C4-2B (cell line): ENCODE data around the gene ITGB5.

Experiments
- H3K27ac ChIP-seq: fragments of 450-650 bp; 2 replicates; pipeline ENCODE4 v1.5.1; 2017
- CTCF ChIP-seq: fragments of 450-650 bp; conservative IDR thresholded peaks from 2 replicates; pipeline ENCODE4 v1.5.1; 2017; ENCODE audit warnings: mild to moderate bottlenecking
- ZFX ChIP-seq: fragments of 450-650 bp; IDR thresholded peaks from 2 replicates; pipeline ENCODE4 v1.6.1; 2017

The ITGB5 gene

DNA sequence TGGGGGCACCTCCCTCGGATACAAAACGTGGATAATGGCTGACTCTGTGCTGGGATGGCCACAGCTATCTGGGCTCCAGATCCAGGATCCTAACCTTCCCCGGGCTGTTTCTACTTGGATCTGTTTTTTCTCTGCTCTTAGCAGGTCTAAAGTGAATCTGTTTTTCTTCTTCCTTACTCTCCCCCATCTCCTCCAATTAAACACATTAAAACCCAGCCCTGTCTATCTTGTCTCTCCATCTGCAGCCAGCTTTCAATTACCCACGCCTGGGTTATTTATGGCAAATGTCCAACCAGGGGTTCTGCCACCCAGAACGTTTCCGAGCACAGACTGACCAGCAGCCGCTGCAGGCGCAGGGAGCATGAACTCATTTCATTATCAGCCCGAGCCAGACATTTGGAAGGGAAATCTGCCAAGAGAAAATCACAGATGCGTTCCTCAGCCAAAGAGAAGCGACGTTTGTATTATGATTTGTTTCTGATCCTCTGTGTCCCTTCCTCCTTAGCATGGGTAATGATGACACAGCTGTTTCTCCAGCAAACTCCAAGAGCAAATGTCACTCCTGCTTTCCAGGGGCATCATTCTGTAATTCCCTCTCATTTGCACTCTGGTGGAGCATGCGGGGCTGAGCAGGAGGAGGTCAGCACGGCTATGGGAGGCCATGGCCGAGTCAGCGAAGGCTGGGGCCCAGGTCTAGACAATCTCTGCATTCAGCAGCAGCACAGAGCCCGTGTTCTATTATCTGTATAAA, 114.9 kb downstream of the ITGB5 start:
- TF ChIP-seq ZFX (no peak), CTCF (no peak)
- H3K27ac ChIP-seq, result peak overlapping the region; percentile 19

- H3K27ac ChIP-seq, result no peak overlapping the region
- no peak for TF ChIP-seq ZFX
- TF ChIP-seq CTCF, result no peak
Observed at GRCh38 chr3:124771083-124771445, 116.1 kb downstream of the ITGB5 start.

DNA sequence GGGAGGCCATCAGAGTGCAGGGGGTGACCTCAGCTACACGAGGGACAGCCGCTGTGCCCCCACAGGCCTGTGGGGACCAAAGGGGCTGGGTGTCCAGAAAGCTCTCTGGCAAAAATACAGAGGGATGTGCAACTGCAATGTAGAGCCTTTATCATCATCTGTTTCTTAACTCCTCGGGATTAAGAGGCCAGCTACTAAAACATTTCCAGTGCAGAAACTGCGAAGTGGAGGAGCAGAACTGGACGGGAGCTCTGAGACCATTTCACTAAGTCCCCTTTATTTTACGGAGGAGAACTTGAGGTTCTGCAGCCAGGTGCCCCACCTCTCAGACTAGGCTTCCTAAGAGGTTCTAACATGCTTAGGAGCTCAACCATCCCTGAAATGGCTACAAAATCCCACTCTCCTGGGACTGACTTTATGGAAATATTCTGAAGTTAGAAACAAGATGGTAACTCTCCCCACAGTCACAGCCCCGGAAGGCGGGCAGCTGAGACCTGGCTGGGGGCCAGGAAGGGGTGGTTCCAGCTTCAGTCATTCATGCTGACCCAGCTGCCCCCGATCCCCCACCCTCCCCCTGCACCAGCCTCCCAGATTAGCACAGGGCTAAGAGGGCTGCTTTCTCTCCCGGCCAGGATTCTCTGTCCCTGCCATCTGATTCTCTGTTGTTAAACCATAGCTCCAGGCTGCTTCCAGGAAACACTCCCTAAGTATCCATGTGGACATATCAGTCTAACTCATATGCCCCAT, 116.7 kb downstream of the ITGB5 start:
- no peak for TF ChIP-seq CTCF
- TF ChIP-seq ZFX, result no peak
- no peak overlapping the region for H3K27ac ChIP-seq

GRCh38 chr3:124769462-124769861, 117.7 kb downstream of the ITGB5 start:
- TF ChIP-seq CTCF, result no peak
- TF ChIP-seq ZFX, result no peak
- H3K27ac ChIP-seq, result no peak overlapping the region

DNA sequence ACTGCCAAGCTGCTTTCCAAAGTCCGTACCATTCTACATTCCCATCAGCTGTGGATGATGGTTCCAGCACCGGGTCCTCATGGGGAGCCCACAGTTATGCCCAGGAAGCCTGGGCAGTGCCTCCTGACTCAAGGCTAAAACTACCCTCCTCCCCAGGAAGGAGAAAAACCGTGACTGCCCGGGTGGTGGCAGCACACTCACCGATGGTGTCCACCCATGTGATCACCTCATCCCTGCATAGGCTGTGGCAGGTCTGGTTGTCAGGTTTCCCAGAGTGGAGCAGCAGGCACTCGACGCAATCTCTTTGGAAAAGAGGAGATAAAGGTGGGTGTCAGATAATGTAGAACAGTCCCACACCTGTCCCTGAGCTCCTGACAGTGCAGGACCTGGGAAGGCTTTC, 118.4 kb downstream of the ITGB5 start:
- H3K27ac ChIP-seq, result no peak overlapping the region
- no peak; the same call in 1 of the 2 replicates for TF ChIP-seq CTCF
- TF ChIP-seq ZFX, result no peak

DNA sequence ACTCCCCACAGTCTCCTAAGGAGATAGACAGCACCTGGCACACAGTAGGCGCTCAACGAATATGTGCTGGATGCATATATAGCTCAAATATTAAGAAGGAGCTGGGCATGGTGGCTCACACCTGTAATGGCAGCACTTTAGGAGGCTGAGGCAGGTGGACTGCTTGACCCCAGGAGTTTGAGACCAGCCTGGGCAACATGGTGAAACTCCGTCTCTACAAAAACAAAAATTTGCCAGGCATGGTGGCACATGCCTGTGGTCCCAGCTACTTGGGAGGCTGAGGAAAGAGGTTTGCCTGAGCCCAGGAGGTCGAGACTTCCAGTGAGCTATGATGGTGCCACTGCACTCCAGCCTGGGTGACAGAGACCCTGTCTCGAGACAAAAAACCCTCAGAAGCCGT, 119.5 kb downstream of the ITGB5 start:
- no peak overlapping the region for H3K27ac ChIP-seq
- TF ChIP-seq ZFX, result no peak
- TF ChIP-seq CTCF, result no peak

- no peak overlapping the region for H3K27ac ChIP-seq
- TF ChIP-seq ZFX, result no peak
- TF ChIP-seq CTCF, result no peak
Observed at GRCh38 chr3:124767264-124767663, 119.9 kb downstream of the ITGB5 start.
